ACC112 (cell line): ENCODE measurements around the gene KCNT2.
A peak's percentile ranks its signal among the peaks of the same experiment; 100 is the strongest.

Experiments
- H2AFZ ChIP-seq: fragments of 200-600 bp; sonication (generic); one replicate; pipeline ENCODE4 v1.6.0; 2017; ENCODE audit warnings: antibody characterized with exemption, low read length; ENCODE audit not compliant: unreplicated experiment
- H3K27ac ChIP-seq: fragments of 200-600 bp; sonication (generic); 2 replicates; pipeline ENCODE4 v1.5.1; 2014; ENCODE audit warnings: low read depth, mild to moderate bottlenecking, antibody characterized with exemption, low read length, moderate library complexity
- H3K27me3 ChIP-seq: fragments of 200-600 bp; sonication (generic); 2 replicates; pipeline ENCODE4 v1.6.1; 2014; ENCODE audit warnings: mild to moderate bottlenecking, antibody characterized with exemption, low read length, moderate library complexity, mixed read lengths; ENCODE audit not compliant: insufficient read depth
- H3K36me3 ChIP-seq: fragments of 200-600 bp; sonication (generic); 2 replicates; pipeline ENCODE4 v1.6.1; 2016; ENCODE audit warnings: mild to moderate bottlenecking, antibody characterized with exemption, low read length, moderate library complexity, mixed read lengths; ENCODE audit not compliant: insufficient read depth
- H3K4me1 ChIP-seq: fragments of 200-600 bp; sonication (generic); one replicate; pipeline ENCODE4 v1.6.1; 2016; ENCODE audit warnings: low read length, mixed read lengths; ENCODE audit not compliant: insufficient read depth, unreplicated experiment, control insufficient read depth
- H3K4me3 ChIP-seq: fragments of 200-600 bp; sonication (generic); 2 replicates; pipeline ENCODE4 v1.5.1; 2014; ENCODE audit warnings: mild to moderate bottlenecking, low read depth, low read length
- H3K79me2 ChIP-seq: fragments of 200-600 bp; sonication (generic); one replicate; pipeline ENCODE4 v1.6.0; 2016; ENCODE audit warnings: low read length; ENCODE audit not compliant: control insufficient read depth, unreplicated experiment, insufficient read depth

The KCNT2 gene

DNA sequence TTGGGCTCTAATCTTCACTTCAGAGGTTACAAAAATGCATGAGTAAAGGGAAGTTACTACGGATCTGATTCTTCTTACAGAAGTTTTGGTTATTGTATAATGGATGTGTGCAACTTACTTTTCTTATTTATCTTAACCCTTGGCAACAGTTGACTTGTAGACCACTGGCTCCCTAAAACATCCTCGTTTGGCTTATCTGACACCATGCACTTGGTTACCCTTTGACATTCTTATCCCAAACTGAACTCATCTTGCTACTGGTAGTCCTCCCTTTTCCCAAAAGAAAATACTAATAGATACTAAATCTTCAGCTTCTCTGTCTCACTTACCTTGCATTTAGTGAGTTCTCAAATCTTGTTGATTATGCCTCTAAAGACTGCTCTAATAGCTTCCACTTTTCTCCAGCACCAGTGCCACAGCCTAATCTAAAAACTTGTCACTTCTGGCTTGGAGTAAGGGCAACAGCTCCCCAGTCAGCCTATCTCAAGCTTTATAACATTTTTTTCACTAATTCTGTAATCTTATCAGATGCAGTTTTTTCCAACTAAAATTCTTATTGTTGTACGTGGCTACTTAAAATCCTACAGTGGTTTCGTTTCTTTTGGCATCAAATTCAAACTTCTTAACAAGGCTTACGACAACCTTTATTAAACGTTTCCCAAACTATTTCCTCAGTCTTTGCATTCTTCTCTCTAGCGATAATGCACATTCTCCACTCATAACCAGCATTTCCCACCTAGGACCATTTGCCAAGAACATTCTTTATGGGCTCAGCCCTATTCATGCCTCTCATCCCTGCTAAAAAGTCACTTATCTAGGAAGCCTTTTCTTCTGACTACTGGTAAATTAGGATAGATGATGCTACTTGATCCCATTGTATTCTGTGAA lies 204.2 kb downstream of the KCNT2 start:
- Histone ChIP-seq H3K4me1 (peaks cover 56% of the 10 kb centered on the region), H3K36me3 (no peaks in the 10 kb centered on the region; the same call in 1 of the 2 replicates), H2AFZ (peak overlapping the region; percentile 32), H3K4me3 (peak overlapping the region; percentile 56), H3K79me2 (no peaks in the 10 kb centered on the region), H3K27ac (peak overlapping the region; percentile 42), H3K27me3 (no peaks in the 10 kb centered on the region)

- Histone ChIP-seq H3K4me1 (peaks cover 41% of the 10 kb centered on the region), H3K36me3 (no peaks in the 10 kb centered on the region; the same call in 1 of the 2 replicates), H3K4me3 (no peak overlapping the region), H3K27ac (no peak overlapping the region), H3K27me3 (no peaks in the 10 kb centered on the region), H3K79me2 (no peaks in the 10 kb centered on the region), H2AFZ (no peak overlapping the region)
Observed at GRCh38 chr1:196401891-196402290, 206.3 kb downstream of the KCNT2 start.

GRCh38 chr1:196401452-196401833 lies 206.8 kb downstream of the KCNT2 start:
- no peaks in the 10 kb centered on the region; the same call in 1 of the 2 replicates for H3K36me3 ChIP-seq
- H3K4me3 ChIP-seq, result peak overlapping the region; percentile 58; the same call in 1 of the 2 replicates
- H3K79me2 ChIP-seq, result no peaks in the 10 kb centered on the region
- H2AFZ ChIP-seq, result peak overlapping the region; percentile 80
- peak overlapping the region; percentile 59 for H3K27ac ChIP-seq
- H3K27me3 ChIP-seq, result no peaks in the 10 kb centered on the region
- peaks cover 38% of the 10 kb centered on the region for H3K4me1 ChIP-seq

- Histone ChIP-seq H2AFZ (peak overlapping the region; percentile 80), H3K27me3 (no peaks in the 10 kb centered on the region), H3K4me1 (peaks cover 38% of the 10 kb centered on the region), H3K79me2 (no peaks in the 10 kb centered on the region), H3K36me3 (no peaks in the 10 kb centered on the region; the same call in 1 of the 2 replicates), H3K27ac (peak overlapping the region; percentile 59), H3K4me3 (peak overlapping the region; percentile 58)
Observed at GRCh38 chr1:196400478-196401451, 207.5 kb downstream of the KCNT2 start.

- Histone ChIP-seq H3K27ac (no peak overlapping the region), H3K79me2 (no peaks in the 10 kb centered on the region), H3K4me3 (no peak overlapping the region), H3K36me3 (no peaks in the 10 kb centered on the region; the same call in 1 of the 2 replicates), H3K27me3 (no peaks in the 10 kb centered on the region), H3K4me1 (peaks cover 37% of the 10 kb centered on the region), H2AFZ (no peak overlapping the region)
Observed at GRCh38 chr1:196399713-196400112, 208.5 kb downstream of the KCNT2 start.

GRCh38 chr1:196393742-196394141 lies 214.5 kb downstream of the KCNT2 start:
- Histone ChIP-seq H2AFZ (no peak overlapping the region), H3K4me3 (peak overlapping the region; percentile 11; the same call in 1 of the 2 replicates), H3K79me2 (no peaks in the 10 kb centered on the region), H3K27me3 (no peaks in the 10 kb centered on the region), H3K27ac (no peak overlapping the region), H3K36me3 (0 out of 2 replicates have a peak, but pooled peaks cover 3% of the 10 kb centered on the region), H3K4me1 (peaks cover 14% of the 10 kb centered on the region)

- Histone ChIP-seq H3K27me3 (no peaks in the 10 kb centered on the region), H3K4me3 (peak overlapping the region; percentile 11; the same call in 1 of the 2 replicates), H3K36me3 (0 out of 2 replicates have a peak, but pooled peaks cover 3% of the 10 kb centered on the region), H3K4me1 (peaks cover 14% of the 10 kb centered on the region), H3K79me2 (no peaks in the 10 kb centered on the region), H3K27ac (no peak overlapping the region), H2AFZ (no peak overlapping the region)
Observed at GRCh38 chr1:196393282-196393681, 215.0 kb downstream of the KCNT2 start.

GRCh38 chr1:196387766-196388165 lies 220.5 kb downstream of the KCNT2 start:
- Histone ChIP-seq H3K4me1 (no peaks in the 10 kb centered on the region), H3K27ac (no peak overlapping the region), H2AFZ (no peak overlapping the region), H3K27me3 (no peaks in the 10 kb centered on the region), H3K4me3 (no peak overlapping the region), H3K36me3 (no peaks in the 10 kb centered on the region; the same call in 1 of the 2 replicates), H3K79me2 (no peaks in the 10 kb centered on the region)

- Histone ChIP-seq H2AFZ (no peak overlapping the region), H3K27me3 (no peaks in the 10 kb centered on the region), H3K4me3 (no peak overlapping the region), H3K27ac (no peak overlapping the region), H3K4me1 (no peaks in the 10 kb centered on the region), H3K36me3 (no peaks in the 10 kb centered on the region; the same call in 1 of the 2 replicates), H3K79me2 (no peaks in the 10 kb centered on the region)
Observed at GRCh38 chr1:196385109-196385508, 223.1 kb downstream of the KCNT2 start.

DNA sequence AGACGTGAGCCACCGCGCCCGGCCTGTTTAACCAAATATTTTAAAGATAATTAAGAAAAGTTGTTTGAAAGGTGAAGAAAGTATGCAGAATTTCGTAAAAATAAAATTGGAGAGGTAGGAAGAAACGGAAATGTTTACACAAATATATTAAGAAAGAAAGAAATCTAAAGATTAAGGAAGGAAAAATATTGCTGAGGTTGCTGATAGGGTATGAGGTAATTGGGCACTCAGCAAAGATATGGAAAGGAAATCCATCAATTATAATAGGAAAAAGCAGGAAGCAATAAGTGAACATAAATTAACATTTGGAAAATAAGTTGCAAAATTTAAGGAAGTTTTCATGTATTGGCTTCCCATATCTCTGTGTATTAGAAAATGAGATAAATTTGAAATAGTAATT lies 225.9 kb downstream of the KCNT2 start:
- H2AFZ ChIP-seq, result no peak overlapping the region
- H3K36me3 ChIP-seq, result no peaks in the 10 kb centered on the region; the same call in 1 of the 2 replicates
- no peaks in the 10 kb centered on the region for H3K27me3 ChIP-seq
- H3K27ac ChIP-seq, result no peak overlapping the region
- H3K79me2 ChIP-seq, result no peaks in the 10 kb centered on the region
- no peaks in the 10 kb centered on the region for H3K4me1 ChIP-seq
- no peak overlapping the region for H3K4me3 ChIP-seq
